Ramos (cell line): ENCODE data around the gene TNKS1BP1.
"Not testable (repeated sequence)": the region's sequence is repeated elsewhere in the genome, so short reads cannot be mapped to it uniquely, and the experiment has no call there.

ENCODE experiments used
- in situ Hi-C: fragments of 300-500 bp; cut with MboI; formaldehyde crosslinking; loops from one replicate; pipeline ENCODE4 v1.14.3; 2022; ENCODE audit warnings: low sequenced_read_pairs; ENCODE audit not compliant: unreplicated experiment

Gene TNKS1BP1

DNA sequence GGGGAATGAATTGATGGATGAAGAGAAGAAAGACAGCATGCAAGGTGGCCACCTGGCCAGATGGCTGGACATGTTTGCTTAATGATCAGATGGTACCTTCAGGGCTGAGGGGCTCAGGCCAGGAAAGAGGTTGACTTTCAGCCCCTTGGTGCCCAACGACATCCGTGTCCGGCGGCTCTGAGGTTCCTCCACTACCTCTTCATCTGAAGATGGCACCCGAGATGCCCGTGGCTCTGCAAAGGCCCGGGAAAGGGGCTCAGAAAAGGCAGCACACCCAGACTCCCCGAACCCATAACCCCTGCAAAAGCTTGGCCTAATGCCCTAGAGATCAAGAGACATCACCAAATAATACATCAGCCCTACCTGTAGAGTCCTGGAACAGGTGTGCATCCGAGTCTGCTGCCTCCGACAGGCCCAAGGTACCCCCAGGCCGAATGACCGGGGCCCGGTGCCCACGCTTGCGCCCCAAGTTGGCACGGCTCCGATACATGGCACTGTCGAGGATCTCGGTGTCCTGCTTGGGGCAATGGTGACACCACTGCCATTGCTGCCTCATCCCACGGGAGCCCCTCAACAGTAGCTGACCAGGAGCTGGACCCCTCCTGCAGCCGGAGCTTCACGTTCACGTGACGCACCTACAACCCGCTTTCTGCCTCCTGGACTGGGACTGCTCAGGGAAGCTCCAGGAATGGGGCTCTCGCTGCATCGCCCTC lies 22.9 kb downstream of the TNKS1BP1 start:
- in situ Hi-C loops: no loop called here

DNA sequence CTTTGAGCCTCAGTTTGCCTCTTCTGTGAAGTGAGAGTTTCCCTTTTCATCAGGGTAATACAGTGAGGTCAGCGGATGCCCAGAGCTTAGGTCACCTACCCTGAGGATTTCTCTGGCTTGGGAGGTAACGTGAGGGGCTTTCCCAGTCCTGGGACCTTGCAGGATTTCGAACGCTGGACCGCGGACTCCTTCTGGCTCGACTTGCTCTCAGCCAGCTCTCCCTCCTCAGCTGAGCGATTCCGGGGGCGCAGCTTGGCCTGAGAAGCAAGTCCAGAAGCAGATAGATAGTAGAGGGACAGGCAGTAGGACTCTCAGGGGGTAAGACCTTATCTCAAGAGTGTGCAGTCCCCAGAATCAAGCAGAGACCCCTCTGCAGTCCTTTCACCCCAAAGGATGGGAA lies 24.0 kb downstream of the TNKS1BP1 start:
- in situ Hi-C loops: no loop called here

DNA sequence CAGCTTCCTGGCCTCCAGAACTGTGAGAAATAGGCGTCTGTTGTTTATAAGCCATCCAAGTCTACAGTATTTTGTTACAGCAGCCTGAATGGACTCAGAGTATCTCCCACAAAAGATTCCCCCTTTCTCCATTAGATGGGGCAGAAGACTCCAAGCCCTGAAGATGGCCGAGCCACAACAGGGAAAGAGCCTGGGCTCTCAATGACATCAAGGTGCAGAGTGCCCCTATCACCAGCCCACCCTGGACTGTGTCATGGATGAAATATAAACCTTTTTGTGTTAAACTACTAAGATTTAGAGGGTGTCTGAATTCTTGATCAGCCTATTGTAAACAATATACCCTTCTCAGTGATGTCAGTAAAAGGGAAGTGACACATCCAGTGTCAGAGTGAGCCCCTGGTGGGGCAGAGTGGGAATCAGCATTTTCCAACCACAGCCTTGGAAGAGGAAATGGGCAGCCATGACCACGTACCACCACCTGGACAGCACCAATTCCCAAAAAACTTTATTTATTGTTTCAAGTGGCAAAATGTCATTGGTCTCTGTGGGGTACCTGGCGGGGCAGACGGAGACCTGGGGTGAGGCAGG lies 25.5 kb downstream of the TNKS1BP1 start:
- in situ Hi-C loops: no loop called here

DNA sequence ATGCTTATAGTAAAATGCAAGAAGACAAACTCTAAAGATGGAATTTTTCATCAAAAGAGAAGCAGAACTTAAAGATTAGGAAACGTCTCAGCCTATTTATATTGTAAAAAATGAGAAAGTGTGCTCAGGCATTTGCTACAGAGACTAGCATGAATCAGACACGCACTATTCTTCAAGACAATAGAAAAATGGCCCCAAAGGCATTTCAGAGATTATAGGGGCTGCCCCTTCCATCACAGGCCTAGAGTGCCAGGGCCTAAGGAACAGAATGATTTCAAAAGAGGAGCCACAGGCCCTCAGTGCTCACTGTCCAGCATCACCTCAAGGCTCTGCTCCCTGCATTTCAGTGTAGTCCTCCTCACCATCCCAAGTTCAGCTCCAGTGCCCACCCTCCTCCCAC lies 27.5 kb downstream of the TNKS1BP1 start:
- in situ Hi-C loops: no loop called here

DNA sequence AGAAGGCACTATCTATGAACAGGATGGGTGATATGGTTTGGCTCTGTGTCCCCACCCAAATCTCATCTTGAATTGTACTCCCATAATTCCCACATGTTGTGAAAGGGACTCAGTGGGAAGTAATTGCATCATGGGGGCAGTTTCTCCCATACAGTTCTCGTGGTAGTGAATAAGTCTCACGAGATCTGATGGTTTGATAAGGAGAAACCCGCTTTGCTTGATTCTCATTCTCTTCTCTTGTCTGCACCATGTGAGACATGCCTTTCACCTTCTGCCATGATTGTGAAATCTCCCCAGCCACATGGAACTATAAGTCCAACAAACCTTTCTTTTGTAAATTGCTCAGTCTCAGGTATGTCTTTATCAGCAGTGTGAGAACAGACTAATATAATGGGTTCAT lies 28.5 kb downstream of the TNKS1BP1 start:
- in situ Hi-C loops: not testable (repeated sequence)

DNA sequence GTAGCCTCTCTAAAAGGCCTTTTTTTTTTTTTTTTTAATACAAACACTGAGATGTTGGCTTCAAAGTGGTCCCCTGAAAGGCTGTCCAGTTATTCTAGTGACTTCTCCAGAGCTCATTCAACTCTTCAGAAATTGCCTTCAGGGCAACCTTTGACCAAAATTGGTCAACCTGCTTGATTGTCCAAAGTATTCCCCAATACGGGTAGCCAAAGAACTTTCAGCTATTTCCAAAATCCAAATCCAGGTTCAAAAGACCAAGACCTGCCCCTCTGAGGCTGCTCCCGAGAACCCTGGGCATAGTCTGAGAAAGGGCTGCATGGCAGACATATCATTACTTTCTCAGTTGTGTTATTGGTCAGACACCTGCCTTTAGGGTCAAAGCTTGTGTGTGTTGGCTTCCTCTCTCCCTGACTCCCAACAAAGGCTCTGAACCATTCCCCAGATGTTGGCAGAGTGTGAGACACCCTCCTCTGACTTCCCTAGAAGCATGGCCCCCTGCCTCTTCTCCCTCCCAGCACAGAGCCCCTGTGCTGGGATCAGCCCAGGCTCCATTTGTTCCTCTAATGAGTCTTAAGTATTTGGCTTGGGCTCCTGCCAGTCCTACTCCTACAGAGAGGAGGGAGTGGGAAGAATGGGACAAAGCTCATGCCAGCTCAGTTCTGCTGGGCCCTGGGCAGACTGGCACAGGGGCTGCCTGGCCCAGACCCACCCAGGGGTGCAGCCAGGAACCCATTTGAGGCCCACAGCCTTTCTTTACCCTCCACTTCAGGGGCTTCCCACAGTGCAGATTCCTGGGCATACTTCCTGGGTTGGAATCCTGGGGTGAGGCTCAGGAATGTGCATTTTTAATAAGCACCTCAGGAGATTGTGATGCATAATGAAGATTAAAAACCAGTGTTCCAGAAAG lies 30.3 kb downstream of the TNKS1BP1 start:
- in situ Hi-C loops: no loop called here

DNA sequence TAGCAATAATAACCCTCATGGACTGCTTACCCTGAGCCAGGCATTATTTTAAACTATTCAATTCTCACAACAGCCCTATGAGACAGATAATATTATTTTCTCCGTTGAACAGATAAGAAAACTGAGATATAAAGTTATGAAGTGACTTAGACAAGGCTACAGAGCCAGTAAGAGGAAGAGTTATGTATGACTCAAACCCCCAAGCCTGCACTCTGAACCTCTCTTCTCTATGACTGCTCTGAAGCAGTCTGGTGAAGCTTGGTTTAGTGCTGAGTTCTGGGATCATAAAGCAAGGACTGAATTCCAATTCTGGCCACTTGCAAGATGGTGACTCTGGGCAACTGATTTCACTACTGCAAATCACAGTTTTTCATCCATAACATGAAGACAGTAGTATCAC lies 34.5 kb downstream of the TNKS1BP1 start:
- in situ Hi-C loops: no loop called here

DNA sequence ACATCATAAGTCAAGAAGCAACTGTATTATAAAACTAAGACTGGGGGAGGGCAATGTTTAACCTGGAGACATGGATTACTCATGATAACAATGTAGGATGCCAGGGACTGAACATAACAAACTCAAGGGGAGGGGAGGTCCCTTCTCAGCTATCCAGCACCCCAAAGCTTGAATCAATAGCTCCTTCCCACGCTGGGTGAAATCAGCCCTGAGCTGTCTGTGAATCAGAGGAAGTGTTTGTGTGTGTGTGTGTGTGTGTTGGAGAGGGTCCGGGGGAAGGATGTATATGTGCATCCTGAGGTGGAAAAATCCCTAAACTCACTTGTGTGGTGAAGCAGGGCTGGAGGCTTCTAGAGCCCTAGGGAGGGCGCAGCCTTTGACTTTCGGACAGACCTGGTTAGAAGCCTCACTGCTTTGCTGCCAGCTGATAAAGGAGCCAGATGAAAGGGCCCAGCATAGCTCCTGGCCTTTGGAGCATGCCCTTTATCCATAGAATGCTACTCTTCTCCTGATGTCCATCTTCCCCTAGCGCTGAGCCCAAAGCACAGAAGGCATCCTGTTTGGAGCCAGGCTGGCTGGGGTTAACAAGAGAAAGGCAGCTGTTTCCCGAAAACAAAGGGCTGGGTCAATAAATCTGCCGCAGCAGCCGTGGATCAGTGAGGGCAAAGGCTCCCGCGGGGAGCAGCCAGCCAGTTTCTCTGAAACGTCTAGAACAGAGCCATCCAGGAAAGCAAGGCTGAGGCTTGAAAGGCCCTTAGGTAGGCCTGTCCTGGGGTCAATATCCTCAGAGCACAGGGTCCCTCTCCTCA lies 35.8 kb downstream of the TNKS1BP1 start:
- in situ Hi-C loops: no loop called here

DNA sequence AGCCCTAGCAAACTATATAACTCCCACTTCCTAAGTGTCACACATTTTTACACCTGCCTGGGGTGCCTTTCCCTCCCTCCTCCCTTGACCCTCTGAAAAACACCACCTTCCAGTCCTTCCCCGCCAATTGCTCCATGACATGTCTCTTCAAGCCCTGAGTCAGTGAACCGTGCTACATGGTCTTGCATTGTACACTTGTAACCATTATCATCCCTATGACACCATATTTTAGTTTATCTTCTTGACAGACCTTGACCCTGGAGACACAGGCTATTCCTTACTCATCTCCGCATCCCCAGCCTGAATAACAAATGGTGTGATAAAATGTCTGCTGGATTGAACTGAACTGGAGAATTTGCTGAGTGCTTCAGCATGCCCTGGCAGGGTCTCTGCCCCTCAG lies 36.9 kb downstream of the TNKS1BP1 start:
- in situ Hi-C loops: no loop called here

DNA sequence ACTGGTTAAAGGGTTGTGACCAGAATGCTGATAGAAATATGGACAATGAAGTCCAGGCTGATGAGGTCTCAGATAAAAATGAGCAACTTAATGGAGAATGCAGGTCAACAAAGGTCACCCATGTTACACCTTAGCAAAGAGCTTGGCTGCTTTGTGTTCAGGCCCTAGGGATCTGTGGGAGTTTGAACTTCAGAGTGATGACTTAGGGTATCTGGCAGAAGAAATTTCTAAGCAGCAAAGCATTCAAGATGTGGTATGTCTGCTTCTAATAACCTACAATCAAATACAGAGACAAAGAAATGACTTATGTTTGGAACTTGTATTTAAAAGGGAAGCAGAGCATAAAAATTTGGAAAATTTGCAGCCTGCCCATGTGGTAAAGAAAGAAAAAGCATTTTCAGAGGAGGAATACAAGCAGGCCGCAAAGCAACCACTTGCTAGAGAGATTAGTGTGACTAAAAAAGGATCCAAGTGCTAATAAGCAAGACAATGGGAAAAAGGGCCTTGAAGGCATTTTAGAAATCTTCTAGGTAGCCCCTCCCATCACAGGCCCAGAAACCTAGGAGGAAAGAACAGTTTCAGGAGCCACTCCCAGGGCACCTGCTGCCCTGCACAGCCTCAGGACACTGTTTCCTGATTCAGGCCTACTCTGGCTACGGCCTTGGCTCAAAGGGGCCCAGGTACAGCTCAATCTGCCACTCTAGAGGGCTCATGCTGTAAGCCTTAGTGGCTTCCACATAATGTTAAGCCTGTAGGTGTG lies 41.3 kb downstream of the TNKS1BP1 start:
- in situ Hi-C loops: no loop called here

DNA sequence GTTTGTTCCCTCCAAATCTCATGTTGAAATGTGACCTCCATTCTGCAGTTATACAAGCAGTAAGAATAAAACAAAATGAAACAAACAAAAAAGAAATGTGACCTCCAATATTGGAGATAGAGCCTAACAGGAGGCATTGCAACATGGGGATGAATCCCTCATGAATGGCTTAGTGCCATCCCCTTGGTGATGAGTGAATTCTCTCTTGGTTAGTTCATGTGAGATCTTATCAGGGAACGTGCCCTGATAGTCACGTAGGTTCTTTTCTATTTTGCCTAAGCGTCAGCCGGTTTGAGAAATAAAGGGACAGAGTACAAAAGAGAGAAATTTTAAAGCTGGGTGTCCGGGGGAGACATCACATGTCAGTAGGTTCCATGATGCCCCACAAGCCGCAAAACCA lies 43.2 kb downstream of the TNKS1BP1 start:
- in situ Hi-C loops: not testable (repeated sequence)

DNA sequence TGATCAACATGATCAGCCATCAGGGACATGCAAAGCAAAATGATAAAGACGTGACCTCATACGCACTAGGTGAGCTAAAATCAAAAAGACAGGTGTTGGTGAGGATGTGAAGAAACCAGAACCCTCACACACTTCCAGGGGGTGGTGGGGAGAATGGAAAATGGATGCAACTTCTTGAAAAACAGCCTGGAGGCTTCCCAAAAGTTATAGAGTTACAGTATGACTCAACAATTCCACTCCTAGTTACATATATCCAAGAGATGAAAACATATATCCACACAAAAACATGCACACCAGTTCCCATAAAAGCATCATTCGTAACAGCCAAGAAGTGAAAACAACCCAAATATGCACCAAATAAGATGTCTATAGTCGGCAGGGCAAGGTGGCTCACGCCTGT lies 45.6 kb downstream of the TNKS1BP1 start:
- in situ Hi-C loops: no loop called here

DNA sequence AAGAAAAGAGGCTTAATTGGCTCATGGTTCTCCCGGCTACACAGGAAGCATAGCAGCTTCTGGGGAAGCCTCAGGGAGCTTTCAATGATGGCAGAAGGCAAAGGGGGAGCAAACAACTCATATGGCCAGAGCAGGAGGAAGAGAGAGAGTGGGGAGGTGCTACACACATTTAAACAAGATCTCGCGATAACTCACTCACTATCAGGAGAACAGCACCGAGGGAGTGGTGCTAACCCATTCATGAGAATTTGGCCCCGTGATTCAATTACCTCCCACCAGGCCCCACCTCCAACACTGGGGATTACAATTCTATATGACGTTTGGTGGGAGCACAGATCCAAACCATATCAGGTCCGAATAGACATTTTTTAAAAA lies 46.0 kb downstream of the TNKS1BP1 start:
- in situ Hi-C loops: no loop called here

DNA sequence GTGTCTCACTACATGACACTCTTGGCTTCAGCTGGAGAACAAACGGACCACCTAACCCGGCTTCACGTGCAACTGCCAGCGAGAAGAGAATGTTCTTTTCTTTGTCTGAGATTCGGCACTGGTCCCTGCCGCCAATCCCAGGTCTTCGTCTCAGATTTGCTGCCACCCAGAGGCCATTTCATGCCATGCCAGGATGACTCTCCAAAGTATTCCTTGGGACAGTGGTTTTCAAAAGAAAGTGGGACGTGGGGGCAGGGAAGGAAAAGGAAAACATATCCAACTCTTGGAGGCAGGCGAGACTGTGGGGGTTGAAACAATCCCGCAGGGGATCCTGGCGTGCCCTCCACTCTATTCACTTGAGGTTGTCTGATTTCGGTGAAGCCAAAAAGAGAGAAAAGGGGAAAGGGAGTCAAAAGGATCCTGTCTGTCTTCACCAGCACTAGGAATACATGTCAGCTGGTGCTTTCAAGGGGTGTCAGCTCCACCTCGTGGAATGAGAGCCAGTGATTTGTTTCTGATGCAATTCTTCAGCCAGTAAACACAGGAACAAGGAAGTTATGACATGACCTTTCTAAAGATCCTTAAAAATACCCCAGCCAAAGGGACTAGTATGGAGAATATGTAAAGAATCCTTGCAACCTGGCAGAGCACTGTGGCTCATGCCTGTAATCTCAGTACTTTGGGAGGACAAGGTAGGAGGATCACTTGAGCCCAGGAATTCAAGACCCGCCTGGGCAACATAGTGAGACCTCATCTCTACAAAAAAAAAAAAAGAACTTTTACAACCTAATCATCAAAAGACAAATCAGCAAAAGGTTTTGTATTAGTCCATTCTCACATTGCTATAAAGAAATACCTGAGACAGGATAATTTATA lies 46.7 kb downstream of the TNKS1BP1 start:
- in situ Hi-C loops: no loop called here

DNA sequence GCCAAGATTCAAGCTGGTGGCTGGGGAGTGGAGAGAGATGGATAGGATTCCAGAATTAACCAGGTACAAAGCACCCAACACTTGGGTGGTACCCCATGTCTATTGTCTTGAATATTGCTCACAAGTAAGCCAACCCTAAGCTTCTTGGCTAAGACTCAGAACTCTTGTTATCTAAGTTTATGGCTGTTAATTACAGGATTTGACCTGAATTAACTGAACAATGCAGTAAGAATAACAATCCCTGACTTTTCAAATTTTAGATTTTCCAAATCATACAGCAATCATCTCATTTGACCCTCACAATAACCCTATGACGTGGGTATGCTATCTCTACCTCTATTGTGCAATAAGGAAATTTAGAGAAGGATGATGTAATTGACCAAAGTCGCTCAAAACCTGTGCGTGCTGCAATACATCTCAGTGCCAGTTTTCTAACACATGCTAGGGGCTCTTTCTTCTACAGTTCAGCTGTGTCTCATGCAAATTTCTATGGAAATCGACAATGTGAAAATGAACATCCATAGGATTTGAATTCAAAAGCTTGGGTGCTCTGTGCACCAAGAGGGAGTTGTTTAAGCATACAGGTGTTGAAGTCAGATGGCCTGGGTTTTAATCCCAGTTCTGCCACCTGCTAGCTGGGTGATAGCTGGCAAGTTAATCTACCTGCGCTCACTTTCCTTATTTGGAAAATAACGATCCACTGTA lies 47.6 kb downstream of the TNKS1BP1 start:
- in situ Hi-C loops: no loop called here

DNA sequence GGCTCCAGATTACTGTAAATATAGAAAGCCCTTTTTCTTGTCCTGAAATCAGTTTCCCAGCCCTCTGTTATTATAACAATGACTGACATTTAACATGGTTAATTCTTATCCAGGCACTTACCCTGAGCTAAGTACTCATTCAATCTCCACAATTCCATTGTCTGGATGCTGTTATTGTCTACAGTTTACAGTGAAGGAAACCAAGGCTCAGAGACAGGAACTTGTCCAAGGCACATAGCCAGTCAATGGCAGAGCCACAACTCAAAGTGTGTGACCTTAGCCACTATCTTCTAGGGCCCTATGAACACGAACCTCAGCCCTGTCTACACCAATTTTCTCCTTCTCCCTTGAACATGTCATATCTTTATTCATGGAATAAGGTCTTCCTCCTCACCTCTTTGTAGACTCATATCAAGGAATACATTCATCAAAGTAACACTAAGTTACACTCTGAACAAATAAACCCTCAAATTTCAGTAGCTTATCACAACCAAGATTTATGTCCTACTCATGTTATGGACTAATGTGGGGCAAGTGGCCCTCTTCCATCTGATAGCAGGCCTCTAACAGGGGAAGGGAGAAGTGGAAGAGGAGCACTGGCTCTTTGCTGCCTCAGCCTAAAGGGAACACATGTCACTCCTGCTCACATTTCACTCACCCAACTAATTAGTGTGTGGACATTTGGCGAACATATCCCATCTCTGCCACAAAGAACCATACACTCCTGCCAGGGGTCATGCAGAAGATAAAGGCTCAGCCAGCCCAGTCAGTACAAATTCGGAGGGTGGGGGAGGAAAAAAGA lies 48.4 kb downstream of the TNKS1BP1 start:
- in situ Hi-C loops: no loop called here

DNA sequence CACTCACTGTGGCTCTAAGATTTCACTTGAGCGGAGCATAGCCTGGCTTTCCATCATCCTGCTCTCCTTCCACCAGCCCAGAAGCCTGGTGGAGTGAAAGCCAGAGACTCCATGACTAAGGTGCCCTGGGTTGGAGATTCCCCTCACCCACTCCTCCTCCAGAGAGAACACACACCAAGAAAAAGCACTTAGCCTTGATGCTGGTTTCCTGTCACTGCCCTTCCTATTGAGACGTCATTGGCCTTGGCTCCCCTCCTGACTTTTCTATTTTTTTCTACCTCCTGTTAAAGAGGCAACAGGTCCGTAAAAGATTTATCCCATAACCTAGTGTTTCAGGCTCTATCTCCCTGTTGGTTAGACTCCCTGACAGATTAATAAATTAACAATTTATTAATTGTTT lies 49.2 kb downstream of the TNKS1BP1 start:
- in situ Hi-C loops: no loop called here
